Measurements from ENCODE around the gene SLC34A1. TPM values are rescaled to one million over a fixed set of nuclear protein-coding genes. Genes with fewer than 3 reads are reported as not detected.

Gene SLC34A1
- total and polyA plus RNA-seq, 2 experiments from 2014 or later = not detected

DNA sequence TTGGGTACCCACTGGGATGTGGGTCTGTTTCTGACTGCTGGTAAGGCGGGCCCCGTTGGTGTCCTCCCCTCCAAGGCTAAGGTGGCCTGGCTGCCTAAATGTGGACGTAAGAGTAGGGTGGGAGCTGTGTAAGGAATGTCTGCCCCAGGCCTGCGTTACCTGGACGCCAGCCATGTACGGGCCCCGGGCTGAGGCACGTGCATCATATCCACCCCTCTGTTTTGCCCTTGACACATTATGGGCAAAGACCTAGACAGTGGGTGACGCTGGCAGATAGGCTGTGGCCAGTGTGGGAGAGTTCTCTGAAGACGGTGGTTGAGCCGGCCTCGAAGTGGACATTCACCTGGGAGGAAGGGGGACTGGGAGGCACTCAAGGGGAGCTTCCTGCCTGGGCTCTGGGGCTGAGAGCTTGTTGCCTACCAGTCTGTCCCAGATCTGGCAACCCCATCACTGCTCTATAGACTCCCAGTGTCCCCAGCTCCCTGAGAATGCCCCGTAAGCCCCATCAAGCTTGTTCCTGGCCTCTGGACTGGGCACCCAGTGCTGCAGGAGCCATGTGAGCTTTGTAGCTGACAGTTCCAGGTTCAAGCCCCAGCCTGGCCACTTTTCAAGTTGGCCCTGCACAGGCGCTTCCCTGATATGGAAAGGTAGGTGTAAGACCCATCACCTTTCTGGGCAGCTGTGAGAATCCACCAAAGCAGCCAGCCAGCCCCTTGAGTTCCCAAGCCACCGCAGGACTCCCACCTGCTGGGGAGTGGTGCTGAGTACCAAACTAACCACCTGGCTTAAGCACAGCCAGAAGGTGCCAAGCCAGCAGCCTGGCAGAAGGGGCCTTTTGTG lies 59.1 kb downstream of the SLC34A1 start:
- Histone ChIP-seq H3K4me3 (no peak overlapping the region), H3K27me3 (no peaks in the 10 kb centered on the region), H3K9me3 (ENCODE audit: low read depth) (no peaks in the 10 kb centered on the region), H3K27ac (no peak overlapping the region), H3K36me3 (no peaks in the 10 kb centered on the region), H3K4me1 (ENCODE audit: low read depth) (peaks cover 9% of the 10 kb centered on the region)
- TF ChIP-seq, protein P1, sequence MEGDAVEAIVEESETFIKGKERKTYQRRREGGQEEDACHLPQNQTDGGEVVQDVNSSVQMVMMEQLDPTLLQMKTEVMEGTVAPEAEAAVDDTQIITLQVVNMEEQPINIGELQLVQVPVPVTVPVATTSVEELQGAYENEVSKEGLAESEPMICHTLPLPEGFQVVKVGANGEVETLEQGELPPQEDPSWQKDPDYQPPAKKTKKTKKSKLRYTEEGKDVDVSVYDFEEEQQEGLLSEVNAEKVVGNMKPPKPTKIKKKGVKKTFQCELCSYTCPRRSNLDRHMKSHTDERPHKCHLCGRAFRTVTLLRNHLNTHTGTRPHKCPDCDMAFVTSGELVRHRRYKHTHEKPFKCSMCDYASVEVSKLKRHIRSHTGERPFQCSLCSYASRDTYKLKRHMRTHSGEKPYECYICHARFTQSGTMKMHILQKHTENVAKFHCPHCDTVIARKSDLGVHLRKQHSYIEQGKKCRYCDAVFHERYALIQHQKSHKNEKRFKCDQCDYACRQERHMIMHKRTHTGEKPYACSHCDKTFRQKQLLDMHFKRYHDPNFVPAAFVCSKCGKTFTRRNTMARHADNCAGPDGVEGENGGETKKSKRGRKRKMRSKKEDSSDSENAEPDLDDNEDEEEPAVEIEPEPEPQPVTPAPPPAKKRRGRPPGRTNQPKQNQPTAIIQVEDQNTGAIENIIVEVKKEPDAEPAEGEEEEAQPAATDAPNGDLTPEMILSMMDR (IDR thresholded peaks at IDR 0.05; ENCODE audit: low read depth, low read length) = no peak
- DNase-seq (ENCODE audit: low read depth in 1 of 2, low spot score in 1 of 2) = no peak

DNA sequence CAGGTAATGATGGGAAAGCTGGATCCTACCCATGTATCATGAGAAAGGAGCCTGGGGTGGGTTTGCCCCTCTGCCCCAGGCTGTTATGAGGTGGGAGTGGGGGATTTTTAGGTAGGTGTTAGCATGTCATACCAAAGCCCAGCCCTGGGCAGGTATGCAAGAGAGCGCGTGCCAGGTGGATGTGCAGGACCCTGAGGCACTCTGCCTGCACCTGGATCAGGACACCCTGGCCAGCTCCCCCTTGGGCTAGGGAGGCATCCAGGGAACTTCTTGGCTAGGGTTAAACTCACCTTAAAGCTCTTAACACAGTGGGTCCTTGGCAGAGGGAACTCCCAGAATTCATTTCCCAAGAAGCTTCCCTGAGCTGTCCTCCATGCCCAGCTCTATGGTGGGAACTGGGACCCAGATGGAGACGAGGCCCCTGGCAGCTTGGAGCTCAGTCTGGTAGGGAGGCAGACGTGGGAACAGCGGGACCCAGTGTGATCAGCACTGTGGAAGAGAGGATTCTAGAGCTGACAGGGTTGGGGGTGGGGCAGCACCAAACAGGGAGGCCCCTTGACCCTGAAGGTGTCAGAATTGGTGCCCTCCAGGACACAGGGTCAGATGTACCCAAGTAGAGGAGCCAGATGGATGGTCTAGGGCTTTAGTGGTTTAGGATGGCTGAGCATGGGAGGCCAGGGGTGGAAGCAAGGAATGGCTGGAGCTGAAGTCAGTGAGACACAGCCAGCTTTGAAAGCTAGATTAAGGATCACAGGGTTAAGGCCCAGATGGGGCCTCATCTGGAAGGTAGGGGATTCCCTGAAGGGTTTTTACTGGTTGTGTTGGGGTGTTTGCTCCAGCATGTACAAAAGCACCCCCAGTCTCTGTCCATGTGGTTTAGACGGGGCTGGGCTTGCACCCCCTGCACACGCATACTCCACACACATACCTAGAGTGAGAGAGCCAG lies 60.1 kb downstream of the SLC34A1 start:
- no peaks in the 10 kb centered on the region for H3K36me3 ChIP-seq
- TF ChIP-seq, protein P1 (IDR thresholded peaks at IDR 0.05; ENCODE audit: low read depth, low read length) = no peak
- no peaks in the 10 kb centered on the region for H3K27me3 ChIP-seq
- H3K9me3 ChIP-seq (ENCODE audit: low read depth) = no peaks in the 10 kb centered on the region
- peaks cover 9% of the 10 kb centered on the region for H3K4me1 ChIP-seq (ENCODE audit: low read depth)
- DNase-seq (ENCODE audit: low read depth in 1 of 2, low spot score in 1 of 2) = no peak
- H3K4me3 ChIP-seq = no peak overlapping the region
- H3K27ac ChIP-seq = no peak overlapping the region

DNA sequence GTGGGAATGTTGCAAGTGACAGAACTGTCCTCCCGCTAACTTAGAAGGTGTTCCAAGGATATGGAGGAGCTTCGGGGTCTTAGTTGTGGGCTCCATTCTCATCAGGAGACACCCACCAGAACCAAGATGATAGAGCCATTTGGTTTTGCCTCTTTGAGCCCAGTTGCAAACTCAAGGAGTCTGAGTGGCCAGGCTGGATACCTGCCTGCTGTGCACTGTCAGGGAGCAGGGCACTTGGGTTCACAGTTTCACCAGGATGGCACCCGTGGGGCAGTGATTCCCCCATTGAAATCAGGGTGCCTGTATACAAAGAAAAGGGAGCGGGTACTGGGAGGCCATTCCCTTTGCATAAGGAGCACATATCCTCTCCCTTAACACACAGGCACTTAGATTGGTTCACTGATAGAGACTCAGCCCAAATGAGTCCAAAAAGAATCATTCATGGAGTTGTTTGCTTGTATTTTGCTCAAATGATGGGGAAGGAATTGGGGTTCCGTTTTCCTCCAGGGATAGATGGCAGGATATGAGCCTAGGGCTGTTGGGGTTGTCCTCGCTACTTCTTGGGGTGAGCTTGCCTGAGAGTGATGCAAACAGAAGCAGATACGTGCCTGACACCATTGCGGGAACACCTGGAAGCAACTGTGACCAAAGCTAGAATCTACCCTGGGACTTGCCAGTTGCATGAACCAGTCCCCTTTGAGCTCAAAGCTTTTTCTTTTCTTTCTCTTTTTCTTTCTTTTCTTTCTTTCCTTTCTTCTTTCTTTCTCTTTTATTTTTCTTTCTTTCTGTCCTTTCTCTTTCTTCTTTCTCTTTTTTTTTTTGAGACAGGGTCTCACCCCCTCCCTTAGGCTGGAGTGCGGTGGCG lies 61.0 kb downstream of the SLC34A1 start:
- TF ChIP-seq, protein P1 (IDR thresholded peaks at IDR 0.05; ENCODE audit: low read depth, low read length) = no peak
- peaks cover 9% of the 10 kb centered on the region for H3K4me1 ChIP-seq (ENCODE audit: low read depth)
- no peak overlapping the region for H3K4me3 ChIP-seq
- no peak for DNase-seq (ENCODE audit: low read depth in 1 of 2, low spot score in 1 of 2)
- no peaks in the 10 kb centered on the region for H3K27me3 ChIP-seq
- H3K27ac ChIP-seq = no peak overlapping the region
- H3K9me3 ChIP-seq (ENCODE audit: low read depth) = no peaks in the 10 kb centered on the region
- H3K36me3 ChIP-seq = no peaks in the 10 kb centered on the region

DNA sequence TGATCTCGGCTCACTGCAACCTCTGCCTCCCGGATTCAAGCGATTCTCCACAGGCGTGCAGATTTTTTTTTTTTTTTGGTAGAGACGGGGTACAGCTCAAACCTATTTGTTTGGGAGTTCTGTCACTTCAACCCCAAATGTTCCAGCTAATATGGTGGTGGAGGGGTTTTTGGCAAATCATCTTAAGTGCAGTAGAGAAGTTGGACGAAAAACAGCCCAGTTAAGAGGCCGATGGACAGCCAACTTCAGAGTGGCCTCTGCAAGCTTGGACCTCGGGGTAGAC lies 61.6 kb downstream of the SLC34A1 start:
- Histone ChIP-seq H3K9me3 (ENCODE audit: low read depth) (no peaks in the 10 kb centered on the region), H3K36me3 (no peaks in the 10 kb centered on the region), H3K4me3 (peak overlapping the region; percentile 58), H3K27me3 (no peaks in the 10 kb centered on the region), H3K4me1 (ENCODE audit: low read depth) (peaks cover 9% of the 10 kb centered on the region), H3K27ac (no peak overlapping the region)
- no peak for DNase-seq (ENCODE audit: low read depth in 1 of 2, low spot score in 1 of 2)
- TF ChIP-seq, protein P1 (IDR thresholded peaks at IDR 0.05; ENCODE audit: low read depth, low read length) = no peak
